Nephron progenitor cell (in vitro differentiated cells): ENCODE results near the gene SRA1.

Experiments
- DNase-seq: peaks from one replicate; pipeline ENCODE4 v3.0.0; 2021
- H3K27ac Mint-ChIP-seq: 2 replicates; pipeline ENCODE4 v1.8.0; 2021; ENCODE audit warnings: mild to moderate bottlenecking, moderate library complexity, mixed read lengths
- H3K27me3 Mint-ChIP-seq: 2 replicates; pipeline ENCODE4 v1.8.0; 2021; ENCODE audit warnings: mild to moderate bottlenecking, low read depth, mixed read lengths; ENCODE audit not compliant: poor library complexity
- H3K36me3 Mint-ChIP-seq: 2 replicates; pipeline ENCODE4 v1.8.0; 2021; ENCODE audit warnings: low read depth, mixed read lengths
- H3K4me1 Mint-ChIP-seq: 2 replicates; pipeline ENCODE4 v1.8.0; 2021; ENCODE audit warnings: mixed read lengths
- H3K4me3 Mint-ChIP-seq: 2 replicates; pipeline ENCODE4 v1.8.0; 2021; ENCODE audit warnings: mild to moderate bottlenecking, moderate library complexity, mixed read lengths
- H3K9me3 Mint-ChIP-seq: 2 replicates; pipeline ENCODE4 v1.8.0; 2021; ENCODE audit warnings: mild to moderate bottlenecking, moderate library complexity, mixed read lengths
- TF ChIP-seq, protein P1 (sequence below): fragments of 200-600 bp; sonication (generic); IDR thresholded peaks from 2 replicates; pipeline ENCODE4 v1.5.0; 2021; ENCODE audit warnings: antibody characterized with exemption

Gene SRA1

DNA sequence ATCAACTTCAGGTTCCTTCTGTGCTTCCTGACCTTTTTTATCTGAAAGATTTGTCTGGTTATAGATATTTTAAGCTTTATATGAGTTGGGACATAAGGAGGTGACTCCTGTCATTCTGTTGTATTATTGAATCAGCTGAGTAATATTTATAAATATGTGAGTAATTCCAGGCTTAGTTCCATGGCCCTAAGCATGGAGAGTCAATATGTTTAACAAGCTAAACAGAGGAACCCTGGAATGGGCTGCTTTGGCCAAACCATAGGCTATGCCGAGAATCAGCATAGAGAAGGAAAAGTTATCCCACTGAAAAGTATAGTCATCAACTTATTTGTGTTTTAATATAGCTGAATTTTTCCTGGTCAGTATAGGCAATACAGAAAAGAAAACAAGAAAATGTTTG lies 17.0 kb downstream of the SRA1 start:
- Mint-ChIP-seq H3K27ac (no peak overlapping the region), H3K36me3 (peaks cover 69% of the 10 kb centered on the region), H3K4me3 (no peak overlapping the region), H3K9me3 (no peaks in the 10 kb centered on the region), H3K4me1 (no peaks in the 10 kb centered on the region), H3K27me3 (no peaks in the 10 kb centered on the region)
- no peak for DNase-seq
- TF ChIP-seq, protein P1, sequence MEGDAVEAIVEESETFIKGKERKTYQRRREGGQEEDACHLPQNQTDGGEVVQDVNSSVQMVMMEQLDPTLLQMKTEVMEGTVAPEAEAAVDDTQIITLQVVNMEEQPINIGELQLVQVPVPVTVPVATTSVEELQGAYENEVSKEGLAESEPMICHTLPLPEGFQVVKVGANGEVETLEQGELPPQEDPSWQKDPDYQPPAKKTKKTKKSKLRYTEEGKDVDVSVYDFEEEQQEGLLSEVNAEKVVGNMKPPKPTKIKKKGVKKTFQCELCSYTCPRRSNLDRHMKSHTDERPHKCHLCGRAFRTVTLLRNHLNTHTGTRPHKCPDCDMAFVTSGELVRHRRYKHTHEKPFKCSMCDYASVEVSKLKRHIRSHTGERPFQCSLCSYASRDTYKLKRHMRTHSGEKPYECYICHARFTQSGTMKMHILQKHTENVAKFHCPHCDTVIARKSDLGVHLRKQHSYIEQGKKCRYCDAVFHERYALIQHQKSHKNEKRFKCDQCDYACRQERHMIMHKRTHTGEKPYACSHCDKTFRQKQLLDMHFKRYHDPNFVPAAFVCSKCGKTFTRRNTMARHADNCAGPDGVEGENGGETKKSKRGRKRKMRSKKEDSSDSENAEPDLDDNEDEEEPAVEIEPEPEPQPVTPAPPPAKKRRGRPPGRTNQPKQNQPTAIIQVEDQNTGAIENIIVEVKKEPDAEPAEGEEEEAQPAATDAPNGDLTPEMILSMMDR: no peak

DNA sequence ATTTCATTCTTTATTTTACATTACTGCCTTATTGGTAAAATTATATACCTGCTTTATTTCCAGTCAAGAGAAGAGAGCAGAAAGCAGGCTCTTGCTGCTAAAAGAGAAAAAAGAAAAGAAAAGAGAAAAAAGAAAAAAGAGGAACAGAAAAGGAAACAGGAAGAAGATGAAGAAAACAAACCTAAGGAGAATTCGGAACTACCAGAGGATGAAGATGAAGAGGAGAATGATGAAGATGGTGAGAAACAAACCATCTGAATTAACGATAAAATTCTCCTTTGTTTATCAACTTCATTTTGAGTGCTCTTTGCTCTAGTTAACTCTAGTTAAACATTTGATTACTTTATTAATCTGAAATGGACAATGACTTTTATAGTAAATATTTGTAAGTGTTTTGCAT lies 33.3 kb downstream of the SRA1 start:
- H3K9me3 Mint-ChIP-seq: peaks cover 4% of the 10 kb centered on the region
- no peaks in the 10 kb centered on the region for H3K27me3 Mint-ChIP-seq
- no peak overlapping the region for H3K27ac Mint-ChIP-seq
- TF ChIP-seq, protein P1: no peak
- H3K36me3 Mint-ChIP-seq: peaks cover 60% of the 10 kb centered on the region
- no peak for DNase-seq
- H3K4me3 Mint-ChIP-seq: no peak overlapping the region
- H3K4me1 Mint-ChIP-seq: no peaks in the 10 kb centered on the region

DNA sequence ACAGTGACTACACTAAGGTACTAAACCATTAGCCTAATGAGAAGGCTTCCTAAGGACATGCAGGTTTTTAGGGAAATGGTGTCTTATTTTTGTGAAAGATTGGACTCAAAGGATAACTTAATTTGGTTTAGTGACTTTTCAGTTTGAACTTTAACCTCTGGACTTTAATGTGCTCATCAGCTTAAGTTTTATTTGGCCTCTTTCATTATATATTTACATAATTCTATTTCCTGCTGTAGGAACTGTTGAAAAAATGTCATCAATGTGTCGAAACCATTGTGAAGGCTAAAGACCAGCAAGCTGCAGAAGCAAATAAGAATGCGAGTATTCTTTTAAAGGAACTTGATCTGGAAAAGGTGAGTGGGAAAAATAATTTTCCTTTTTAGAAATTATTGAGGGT lies 44.1 kb downstream of the SRA1 start:
- Mint-ChIP-seq H3K27me3 (no peaks in the 10 kb centered on the region), H3K4me1 (no peaks in the 10 kb centered on the region), H3K9me3 (peaks cover 15% of the 10 kb centered on the region), H3K27ac (no peak overlapping the region), H3K4me3 (no peak overlapping the region), H3K36me3 (peaks cover 75% of the 10 kb centered on the region)
- TF ChIP-seq, protein P1: no peak
- DNase-seq: no peak

DNA sequence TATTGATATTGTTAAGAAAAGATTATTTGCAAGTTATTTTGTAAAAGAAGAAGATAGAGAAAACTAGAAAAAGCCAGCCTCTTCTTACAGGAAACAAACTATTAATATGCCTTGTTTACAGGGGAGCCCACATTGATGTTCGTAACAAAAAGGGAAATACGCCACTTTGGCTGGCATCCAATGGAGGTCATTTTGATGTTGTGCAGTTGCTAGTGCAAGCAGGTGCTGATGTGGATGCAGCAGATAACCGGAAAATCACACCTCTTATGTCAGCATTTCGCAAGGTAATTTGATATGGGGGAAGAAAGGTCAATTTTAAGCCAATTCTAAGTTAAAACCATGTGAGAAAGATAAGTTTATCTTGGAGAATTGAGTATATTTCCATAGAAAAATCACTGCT lies 47.4 kb downstream of the SRA1 start:
- Mint-ChIP-seq H3K27me3 (no peaks in the 10 kb centered on the region), H3K27ac (no peak overlapping the region), H3K4me3 (no peak overlapping the region), H3K36me3 (peaks cover 84% of the 10 kb centered on the region), H3K4me1 (no peaks in the 10 kb centered on the region), H3K9me3 (no peaks in the 10 kb centered on the region)
- TF ChIP-seq, protein P1: no peak
- DNase-seq: no peak

DNA sequence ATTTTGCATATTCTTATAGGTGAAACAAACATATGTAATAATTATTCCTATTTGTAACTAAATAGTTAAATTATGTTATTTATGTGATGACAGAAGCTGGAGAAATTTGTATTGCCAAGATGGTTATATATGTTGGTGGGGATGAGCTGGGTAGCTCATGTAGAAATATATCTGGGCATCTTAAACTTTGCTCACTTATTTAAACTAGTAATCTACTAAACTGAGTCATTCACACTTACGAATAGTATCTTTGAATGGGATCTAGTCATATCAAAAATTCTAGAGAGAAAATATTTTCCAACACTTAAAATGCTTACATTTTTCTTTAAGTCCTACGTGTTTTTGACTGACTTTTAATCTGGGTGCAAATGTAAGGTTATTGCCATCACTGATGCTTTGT lies 54.4 kb downstream of the SRA1 start:
- H3K27ac Mint-ChIP-seq: no peak overlapping the region
- no peaks in the 10 kb centered on the region for H3K4me1 Mint-ChIP-seq
- H3K9me3 Mint-ChIP-seq: no peaks in the 10 kb centered on the region
- no peak for DNase-seq
- no peaks in the 10 kb centered on the region for H3K27me3 Mint-ChIP-seq
- TF ChIP-seq, protein P1: no peak
- no peak overlapping the region for H3K4me3 Mint-ChIP-seq
- H3K36me3 Mint-ChIP-seq: peaks cover 36% of the 10 kb centered on the region
